IPS-20b (cell line): Measurements from ENCODE around the gene TMIE.

Experiments used
- H3K27ac ChIP-seq: one replicate; pipeline ENCODE4 v1.5.1; 2013; ENCODE audit warnings: low read length
- H3K27me3 ChIP-seq: 2 replicates; pipeline ENCODE4 v1.6.1; 2013; ENCODE audit warnings: mild to moderate bottlenecking, low read length, inconsistent platforms; ENCODE audit not compliant: insufficient read depth
- H3K36me3 ChIP-seq: 2 replicates; pipeline ENCODE4 v1.6.1; 2013; ENCODE audit warnings: low read depth, mild to moderate bottlenecking, inconsistent platforms, low read length, moderate library complexity; ENCODE audit not compliant: insufficient read depth
- H3K4me1 ChIP-seq: 2 replicates; pipeline ENCODE4 v1.6.1; 2013; ENCODE audit warnings: mild to moderate bottlenecking, control low read depth, inconsistent platforms, low read length, moderate library complexity; ENCODE audit not compliant: insufficient read depth
- H3K4me3 ChIP-seq: 2 replicates; pipeline ENCODE4 v1.5.1; 2013; ENCODE audit warnings: mild to moderate bottlenecking, low read length, inconsistent platforms
- H3K9ac ChIP-seq: 2 replicates; pipeline ENCODE4 v1.6.1; 2013; ENCODE audit warnings: low read depth, mild to moderate bottlenecking, inconsistent platforms, low read length, moderate library complexity
- H3K9me3 ChIP-seq: 2 replicates; pipeline ENCODE4 v1.6.1; 2013; ENCODE audit warnings: mild to moderate bottlenecking, low read depth, low read length, inconsistent platforms; ENCODE audit not compliant: insufficient read depth

Gene TMIE

GRCh38 chr3:46701181-46701939 lies at the start of gene TMIE:
TSS of gene TMIE (plus strand) at chr3:46701392. CDS start at chr3:46701488, 96 bp downstream.
- Histone ChIP-seq H3K27me3 (peaks cover 44% of the 10 kb centered on the region), H3K9me3 (no peaks in the 10 kb centered on the region), H3K36me3 (no peaks in the 10 kb centered on the region), H3K9ac (no peak within 1 kb of the TSS), H3K4me3 (peak within 1 kb of the TSS; percentile 44; the same call in 1 of the 2 replicates), H3K4me1 (peaks cover 3% of the 10 kb centered on the region; the same call in 1 of the 2 replicates), H3K27ac (no peak within 1 kb of the TSS)

GRCh38 chr3:46655271-46655670 lies 45.9 kb upstream of the TMIE start:
- Histone ChIP-seq H3K36me3 (no peaks in the 10 kb centered on the region), H3K27me3 (no peaks in the 10 kb centered on the region), H3K4me1 (peaks cover 19% of the 10 kb centered on the region), H3K9me3 (peaks cover 13% of the 10 kb centered on the region), H3K4me3 (no peak overlapping the region), H3K9ac (no peak overlapping the region), H3K27ac (no peak overlapping the region)

GRCh38 chr3:46656778-46657556 lies 44.2 kb upstream of the TMIE start:
- no peak overlapping the region for H3K27ac ChIP-seq

GRCh38 chr3:46659285-46659684 lies 41.9 kb upstream of the TMIE start:
- Histone ChIP-seq H3K27ac (no peak overlapping the region), H3K36me3 (no peaks in the 10 kb centered on the region), H3K9ac (no peak overlapping the region), H3K9me3 (no peaks in the 10 kb centered on the region), H3K27me3 (no peaks in the 10 kb centered on the region), H3K4me1 (peaks cover 43% of the 10 kb centered on the region), H3K4me3 (0 out of 2 replicates have a peak overlapping the region, but pooled peaks have one; percentile 8)

More at GRCh38 chr3:46656778-46657556, 44.2 kb upstream of the TMIE start:
- Histone ChIP-seq H3K9me3 (peaks cover 8% of the 10 kb centered on the region), H3K4me3 (no peak overlapping the region), H3K36me3 (no peaks in the 10 kb centered on the region), H3K9ac (no peak overlapping the region), H3K4me1 (peaks cover 36% of the 10 kb centered on the region), H3K27me3 (no peaks in the 10 kb centered on the region)

GRCh38 chr3:46660003-46660402 lies 41.2 kb upstream of the TMIE start:
- Histone ChIP-seq H3K4me3 (no peak overlapping the region), H3K4me1 (peaks cover 43% of the 10 kb centered on the region), H3K9ac (no peak overlapping the region), H3K36me3 (no peaks in the 10 kb centered on the region), H3K9me3 (no peaks in the 10 kb centered on the region), H3K27ac (no peak overlapping the region), H3K27me3 (no peaks in the 10 kb centered on the region)

GRCh38 chr3:46660543-46661523 lies 40.4 kb upstream of the TMIE start:
- no peaks in the 10 kb centered on the region for H3K9me3 ChIP-seq
- no peak overlapping the region for H3K9ac ChIP-seq
- H3K36me3 ChIP-seq: no peaks in the 10 kb centered on the region
- H3K27ac ChIP-seq: no peak overlapping the region
- H3K4me3 ChIP-seq: no peak overlapping the region
- peaks cover 43% of the 10 kb centered on the region for H3K4me1 ChIP-seq
- no peaks in the 10 kb centered on the region for H3K27me3 ChIP-seq

GRCh38 chr3:46661776-46662766 lies 39.1 kb upstream of the TMIE start:
- Histone ChIP-seq H3K36me3 (no peaks in the 10 kb centered on the region), H3K9ac (0 out of 2 replicates have a peak overlapping the region, but pooled peaks have one; percentile 12), H3K4me3 (no peak overlapping the region), H3K27ac (no peak overlapping the region), H3K27me3 (no peaks in the 10 kb centered on the region), H3K9me3 (no peaks in the 10 kb centered on the region), H3K4me1 (peaks cover 39% of the 10 kb centered on the region)

GRCh38 chr3:46662771-46663551 lies 38.2 kb upstream of the TMIE start:
- no peak overlapping the region for H3K27ac ChIP-seq
- no peaks in the 10 kb centered on the region for H3K27me3 ChIP-seq
- no peak overlapping the region for H3K9ac ChIP-seq
- H3K4me1 ChIP-seq: peaks cover 37% of the 10 kb centered on the region
- H3K4me3 ChIP-seq: no peak overlapping the region
- H3K36me3 ChIP-seq: no peaks in the 10 kb centered on the region
- H3K9me3 ChIP-seq: no peaks in the 10 kb centered on the region

- H3K27ac ChIP-seq: no peak overlapping the region
- peaks cover 37% of the 10 kb centered on the region for H3K4me1 ChIP-seq
- no peaks in the 10 kb centered on the region for H3K9me3 ChIP-seq
- H3K27me3 ChIP-seq: no peaks in the 10 kb centered on the region
- no peaks in the 10 kb centered on the region for H3K36me3 ChIP-seq
- no peak overlapping the region for H3K4me3 ChIP-seq
- H3K9ac ChIP-seq: no peak overlapping the region
Measured at GRCh38 chr3:46663591-46664135, 37.5 kb upstream of the TMIE start.
